Ammon's horn (tissue), 1 donor: ENCODE data around the gene ALDH3A1.
"Not testable (repeated sequence)": the region's sequence is repeated elsewhere in the genome, so short reads cannot be mapped to it uniquely, and the experiment has no call there.

Experiments used
- DNase-seq: peaks from one replicate; pipeline ENCODE4 v3.0.0-alpha.2; 2016; ENCODE audit warnings: low spot score

The ALDH3A1 gene

DNA sequence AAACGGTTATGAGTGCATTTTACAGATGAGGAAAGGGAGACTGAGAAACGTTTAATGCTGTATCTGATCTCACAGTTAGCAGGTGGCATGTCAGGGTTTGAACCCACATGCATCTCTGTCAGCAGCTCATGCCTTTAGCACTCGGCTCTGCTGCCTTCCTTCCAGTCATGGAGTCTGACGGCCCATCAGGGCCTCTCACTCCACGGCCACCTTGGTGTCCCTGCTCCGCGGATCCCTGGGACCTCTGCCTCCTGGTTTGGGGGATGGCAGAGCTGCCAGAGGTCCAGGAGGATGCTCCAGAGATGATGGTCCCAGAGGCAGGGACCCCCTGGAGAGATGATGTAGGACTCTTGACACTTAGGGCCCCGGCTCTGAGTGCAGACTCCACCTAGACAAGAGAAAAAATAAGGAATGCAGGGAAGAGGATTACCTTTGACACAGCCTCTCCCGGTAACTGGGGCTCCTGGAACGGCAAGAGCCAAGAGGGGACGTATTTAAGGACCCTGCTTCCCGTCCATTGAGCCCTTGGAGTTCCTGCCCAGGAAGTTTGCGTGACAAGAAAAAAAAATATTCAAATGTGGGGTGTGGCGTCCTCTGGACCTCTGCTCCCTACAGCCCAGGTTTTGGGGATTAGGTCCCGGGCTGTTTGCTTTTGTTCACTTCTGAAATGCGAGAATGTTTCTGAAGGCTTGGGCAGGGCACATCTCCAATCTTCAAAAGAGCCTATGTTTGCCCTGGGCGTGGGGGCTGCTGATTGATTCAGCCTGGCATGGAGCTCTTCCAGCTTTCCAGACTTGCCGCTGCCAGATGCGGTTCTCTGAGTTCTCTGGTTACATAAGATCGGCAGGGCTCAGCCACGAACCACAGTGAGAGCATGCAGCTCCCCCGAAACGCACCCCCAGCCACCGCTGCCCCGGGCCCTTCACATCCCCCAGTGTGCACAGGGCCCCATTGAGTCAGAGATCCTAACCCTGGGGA lies at the start of gene ALDH3A1:
ALDH3A1 (minus strand) TSS at position 470 of the 978 bp plus-strand sequence. CDS start 3,169 bp downstream, outside the sequence.
- DNase-seq = peak; percentile 56

DNA sequence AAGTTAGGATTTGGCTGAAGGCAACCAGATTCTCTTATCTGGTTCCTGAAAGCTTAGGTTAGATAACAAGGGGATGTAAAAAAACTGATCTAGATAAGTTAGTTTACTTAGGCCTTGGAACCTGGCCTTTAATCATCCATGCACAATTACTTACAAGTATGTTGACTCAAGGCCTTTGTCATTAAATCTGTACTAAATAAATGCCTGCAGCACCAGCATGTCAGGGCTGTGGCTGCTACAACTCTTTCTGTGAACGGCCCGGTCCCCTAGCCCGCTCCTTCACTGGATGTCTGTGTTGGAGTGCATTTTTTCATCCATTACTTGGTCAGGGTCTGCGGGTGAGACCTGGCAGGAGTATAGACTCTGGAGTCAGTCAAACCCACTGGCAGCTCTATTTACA lies 48.4 kb upstream of the ALDH3A1 start:
- no peak for DNase-seq

DNA sequence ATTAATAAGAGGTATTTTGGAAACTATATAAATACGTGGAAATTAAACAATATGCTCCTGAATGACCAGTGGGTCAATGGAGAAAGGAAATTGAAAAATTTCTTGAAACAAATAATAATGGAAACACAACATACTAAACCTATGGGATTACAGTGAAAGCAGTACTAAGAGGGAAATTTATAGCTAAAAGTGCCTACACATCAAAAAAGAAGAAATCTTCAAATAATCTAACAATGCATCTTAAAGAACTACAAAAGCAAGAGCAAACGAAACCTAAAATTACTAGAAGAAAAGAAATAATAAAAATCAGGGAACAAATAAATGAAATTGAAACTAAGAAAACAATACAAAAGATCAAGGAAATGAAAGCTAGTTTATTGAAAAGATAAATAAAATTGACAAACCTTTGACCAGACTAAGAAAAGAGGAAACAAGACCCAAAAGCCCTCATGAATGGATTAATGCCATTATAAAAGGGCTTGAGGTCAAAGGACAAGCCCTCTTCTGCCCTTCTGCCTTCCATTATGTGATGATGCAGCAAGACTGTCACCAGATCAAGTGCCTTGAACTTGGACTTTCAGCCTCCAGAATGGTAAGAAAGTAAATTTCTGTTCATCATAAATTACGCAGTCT lies 43.9 kb upstream of the ALDH3A1 start:
- no peak for DNase-seq

GRCh38 chr17:19787733-19788357 lies 39.7 kb upstream of the ALDH3A1 start:
- peak; percentile 50 for DNase-seq

DNA sequence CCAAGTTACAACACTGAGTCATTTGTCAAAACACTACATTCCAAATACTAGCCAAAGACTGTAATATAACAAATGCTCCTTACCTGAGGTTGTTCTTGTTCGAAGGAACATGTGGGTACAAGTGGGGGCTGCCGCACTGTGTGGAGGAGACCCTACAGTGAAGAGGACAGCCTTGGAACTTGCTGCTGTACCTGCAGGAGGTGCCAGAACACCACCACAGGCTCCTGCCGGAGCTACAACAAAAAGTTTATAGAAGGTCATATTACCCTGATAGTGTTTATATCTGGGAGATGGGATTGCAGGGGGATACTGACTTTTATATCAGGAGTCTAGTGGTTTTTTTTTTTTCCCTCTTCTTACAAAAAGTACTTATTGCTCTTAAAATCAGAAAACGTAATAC lies 37.8 kb upstream of the ALDH3A1 start:
- DNase-seq = no peak

DNA sequence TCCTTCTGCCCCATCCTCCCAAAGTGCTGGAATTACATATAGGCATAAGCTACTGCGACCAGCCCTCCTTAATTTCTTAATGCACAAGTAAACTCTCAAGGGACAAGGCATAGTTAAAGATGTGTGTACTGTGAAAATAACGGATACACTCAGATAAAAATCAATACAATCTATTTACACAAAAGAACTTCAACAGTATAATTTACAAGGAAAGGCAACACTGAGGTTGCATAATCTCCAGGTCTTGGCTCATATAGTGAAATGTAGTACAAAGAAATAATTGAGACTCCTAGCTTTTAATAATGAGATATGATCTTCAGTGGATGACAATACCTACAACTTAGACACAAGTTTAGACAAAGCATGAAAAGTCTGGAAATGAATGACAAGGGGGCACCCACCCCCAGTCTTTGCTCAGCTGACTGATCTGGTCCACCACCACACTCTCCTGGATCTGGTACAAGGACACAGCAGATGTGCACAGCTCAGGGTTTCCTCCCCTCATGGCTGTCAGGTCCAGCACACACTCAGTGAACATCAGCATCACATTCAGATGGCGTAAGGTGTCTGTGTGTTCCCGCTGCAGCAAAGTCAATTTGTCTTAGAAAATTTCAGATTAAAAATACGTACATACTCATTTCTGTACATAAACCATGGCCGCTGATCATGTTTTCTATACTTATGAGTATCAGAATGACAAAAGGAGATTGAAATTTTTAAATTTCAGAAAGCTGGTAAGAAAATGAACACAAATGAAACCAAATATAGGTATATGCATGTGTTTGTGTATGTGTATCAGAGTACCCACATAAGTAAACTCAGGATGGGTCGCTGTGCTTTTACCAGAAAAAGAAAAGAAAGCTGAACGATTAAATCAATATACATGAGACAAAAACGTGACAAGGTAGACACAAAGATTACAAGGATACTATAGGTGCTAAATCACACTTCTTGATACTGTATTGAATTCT lies 33.7 kb upstream of the ALDH3A1 start:
- no peak for DNase-seq

- DNase-seq = no peak
These were observed 32.7 kb upstream of the ALDH3A1 start for GRCh38 chr17:19780846-19781245.

DNA sequence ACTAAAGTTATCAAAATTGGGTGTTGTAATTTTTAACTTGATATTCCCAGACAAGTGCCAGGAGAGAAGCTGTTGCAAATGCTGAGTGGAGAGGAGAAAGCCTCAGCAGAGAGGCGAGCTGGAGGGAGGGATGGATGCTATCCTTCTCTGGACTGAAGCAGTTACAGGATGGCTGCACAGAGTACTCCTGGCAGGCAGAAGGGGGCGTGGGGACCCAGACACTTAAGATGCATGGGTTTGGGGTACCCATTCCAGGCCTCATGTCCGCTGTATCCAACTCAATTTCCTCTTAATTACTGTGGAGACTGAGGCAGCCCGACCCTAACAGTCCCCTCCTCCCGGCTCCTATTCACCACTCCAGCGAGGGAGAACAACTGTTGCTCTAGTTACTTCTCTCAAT lies 25.4 kb upstream of the ALDH3A1 start:
- DNase-seq = no peak

DNA sequence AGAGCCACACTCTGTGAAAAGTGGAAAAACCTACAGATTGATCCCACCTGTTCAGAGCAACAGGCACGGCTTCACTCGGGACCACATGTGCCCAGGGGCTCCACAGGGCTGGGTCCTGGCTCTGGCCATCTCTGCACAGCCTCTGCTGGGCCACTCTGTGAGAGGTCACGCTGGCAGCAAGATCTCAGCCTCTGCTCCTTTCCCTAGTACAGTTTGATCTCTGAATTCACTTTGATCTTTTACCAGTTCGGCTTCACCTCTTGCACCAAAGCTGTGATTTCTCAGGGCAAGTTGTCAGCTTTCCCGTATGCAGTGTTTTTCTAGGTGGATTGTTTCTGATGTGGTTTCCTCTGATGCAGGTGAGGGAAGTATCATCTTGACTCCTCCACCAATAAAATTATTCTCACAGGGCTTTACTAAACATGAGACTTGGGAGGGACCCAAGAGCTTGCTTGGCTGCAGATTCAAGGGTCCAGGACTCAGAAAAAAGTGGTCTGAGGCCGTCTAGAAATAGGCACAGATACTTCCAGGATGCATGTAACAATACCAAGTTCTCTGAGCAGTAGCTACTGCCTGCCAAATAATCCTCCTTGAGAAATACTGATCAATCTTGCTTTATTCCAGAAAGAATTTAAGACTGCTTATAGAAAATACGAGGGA lies 24.0 kb upstream of the ALDH3A1 start:
- no peak for DNase-seq

DNA sequence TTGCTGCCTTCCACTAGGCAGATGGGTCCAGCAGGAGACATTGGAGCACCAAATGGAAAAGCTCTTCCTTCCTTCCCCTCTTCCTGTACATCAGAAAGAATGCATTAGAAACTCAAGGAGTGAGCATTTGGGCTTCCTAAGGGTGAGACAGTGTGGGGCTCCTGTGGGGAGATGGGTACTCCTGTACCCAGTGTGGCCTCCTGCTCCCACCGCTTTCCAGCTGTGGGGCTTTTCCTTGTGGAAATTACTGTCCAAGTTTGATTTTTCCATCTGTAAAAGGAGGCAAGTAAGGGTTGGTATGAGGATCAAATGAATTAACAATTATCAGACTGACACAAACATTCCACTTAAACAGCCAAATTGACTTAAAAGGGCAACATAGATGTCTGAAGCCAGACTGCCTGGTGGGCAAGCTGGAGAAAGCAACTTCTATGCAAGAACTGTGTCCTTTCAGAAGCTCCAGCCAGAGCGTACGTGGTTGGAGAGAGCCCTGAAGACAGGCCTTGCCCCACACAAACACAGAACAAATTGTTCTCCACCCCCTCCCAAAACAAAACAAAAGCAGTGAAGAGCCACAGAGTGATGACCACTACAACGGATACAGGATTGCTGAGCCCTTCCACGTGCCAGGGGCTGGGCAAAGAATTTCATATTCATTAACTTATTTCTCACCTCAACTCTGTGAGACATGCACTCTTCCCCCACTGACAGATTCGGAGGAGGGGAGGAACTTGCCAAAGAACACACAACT lies 23.1 kb upstream of the ALDH3A1 start:
- DNase-seq = no peak

DNA sequence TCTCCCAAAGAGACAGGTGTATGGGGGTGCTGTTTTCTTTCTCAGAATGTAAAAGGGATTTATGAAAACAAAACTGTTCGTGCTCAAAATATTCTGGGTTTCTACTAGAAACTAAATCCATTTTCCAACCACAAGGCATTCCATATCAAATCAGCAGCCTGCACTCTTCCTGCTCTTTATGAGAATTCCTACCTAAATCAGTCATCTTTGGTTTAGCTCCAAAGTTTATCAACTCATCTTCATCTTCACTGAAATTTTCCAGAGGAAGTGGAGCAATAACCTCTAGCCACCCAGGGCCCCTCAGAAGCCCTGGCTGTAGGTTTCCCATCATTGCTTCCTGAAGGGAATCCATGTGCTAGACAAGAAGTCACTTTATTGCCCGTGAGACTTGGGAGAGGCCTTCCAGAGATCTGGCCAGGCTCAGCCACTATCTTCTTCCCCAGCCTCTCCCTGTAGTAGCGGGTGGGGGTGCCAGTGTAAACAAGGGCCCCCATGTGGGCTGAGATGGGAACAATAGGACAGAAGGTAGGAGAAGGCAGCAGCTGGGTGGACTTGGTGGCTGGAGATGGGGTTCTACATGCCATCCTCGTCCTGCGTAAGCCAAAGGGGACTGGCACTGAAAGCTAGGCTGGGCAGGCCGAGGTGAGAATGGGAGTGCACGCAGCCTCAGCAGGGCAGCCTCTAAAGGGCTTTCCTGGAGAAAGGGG lies 22.0 kb upstream of the ALDH3A1 start:
- no peak for DNase-seq

DNA sequence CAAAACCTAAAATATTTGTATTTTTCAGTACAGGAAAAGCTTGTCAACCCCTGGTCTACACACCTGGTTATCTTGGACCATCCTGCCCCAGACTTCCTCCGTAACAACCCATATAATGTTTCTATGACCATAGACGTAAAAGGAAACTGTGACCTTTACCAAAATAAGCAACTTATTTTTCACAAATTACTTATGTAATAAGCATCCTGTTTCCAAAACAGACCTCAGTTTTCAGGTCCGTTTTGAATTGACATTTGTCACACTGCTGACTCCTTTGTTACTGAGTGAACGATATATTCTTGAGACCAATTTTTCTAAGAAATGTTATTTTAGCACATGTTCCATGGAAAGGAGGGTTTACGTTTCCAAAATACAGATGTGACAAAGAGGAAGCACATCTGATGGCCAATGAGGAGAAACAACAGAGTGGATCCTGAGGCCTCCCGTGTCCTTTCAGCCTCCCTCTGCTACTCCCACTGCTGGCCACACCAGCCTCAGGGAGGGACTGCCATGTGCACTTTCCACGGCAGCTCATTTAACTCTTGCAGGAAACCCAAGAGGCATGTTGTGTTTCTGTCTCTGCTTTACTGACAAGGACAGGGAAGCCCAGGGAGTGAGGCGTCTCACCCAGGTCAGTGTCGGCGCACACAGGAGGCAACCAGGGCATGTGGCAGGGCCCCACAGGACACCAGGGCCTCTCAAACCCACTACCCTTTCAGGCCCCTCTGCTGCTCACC lies 20.1 kb upstream of the ALDH3A1 start:
- DNase-seq = no peak

- peak; percentile 84 for DNase-seq
These were observed 18.5 kb upstream of the ALDH3A1 start for GRCh38 chr17:19766421-19767270.

- no peak for DNase-seq
These were observed 17.9 kb upstream of the ALDH3A1 start for GRCh38 chr17:19766016-19766415.

GRCh38 chr17:19763991-19764390 lies 15.9 kb upstream of the ALDH3A1 start:
- DNase-seq = not testable (repeated sequence)

- DNase-seq = no peak
These were observed 15.3 kb upstream of the ALDH3A1 start for GRCh38 chr17:19763416-19763815.

GRCh38 chr17:19762515-19762961 lies 14.4 kb upstream of the ALDH3A1 start:
- peak; percentile 85 for DNase-seq

GRCh38 chr17:19760746-19761145 lies 12.6 kb upstream of the ALDH3A1 start:
- no peak for DNase-seq
